Cardiac septum (tissue), 1 donor: ENCODE results near the gene CTSA. TPM values are rescaled to one million over a fixed set of nuclear protein-coding genes. Genes with fewer than 3 reads are reported as not detected.
A peak's percentile ranks its signal among the peaks of the same experiment; 100 is the strongest.

Experiments
- DNase-seq: peaks from one replicate; pipeline ENCODE4 v3.0.0-alpha.2; 2020; ENCODE audit warnings: low spot score
- intact Hi-C: fragments of 100-400 bp; cut with DNase I; formaldehyde crosslinking; loops from one replicate; pipeline ENCODE4 v1.14.0; 2022
- total RNA-seq: library from RNA; stranded (reverse); fragmentation: NEBNext Ultra II Directional; extraction: Animal tissue kit (Norgen Biotek cat#: 25700); gene quantifications from one replicate; pipeline ENCODE4 v1.2.1, GENCODE V29; 2021
- donor health status: DM: no; HTN: no; CAD: no.

Gene CTSA
- total RNA-seq, 1 donor from 2014 or later: 111 TPM

GRCh38 chr20:45933266-45934045, 42.3 kb downstream of the CTSA start:
- DNase-seq: no peak
- intact Hi-C loops: no loop called here

- DNase-seq: no peak
- intact Hi-C loops: no loop called here
These were observed 43.0 kb downstream of the CTSA start for GRCh38 chr20:45934046-45934585.

- intact Hi-C loops: loop anchor here (1.0 to 5.0 kb wide), 2 partner anchors 38 to 44 kb away; partner anchors contain the start of genes CTSA, NEURL2 and ZNF335
- peak; percentile 99 for DNase-seq
These were observed 43.7 kb downstream of the CTSA start, which contains the start of gene PCIF1 for GRCh38 chr20:45934586-45935415. TSS of gene PCIF1 (plus strand) at chr20:45934683. CDS start at chr20:45939000, 4,317 bp downstream.

GRCh38 chr20:45935416-45936046, 44.4 kb downstream of the CTSA start:
- DNase-seq: no peak
- intact Hi-C loops: loop anchor here (1.0 to 5.0 kb wide), 2 partner anchors 37 to 44 kb away; partner anchors contain the start of genes CTSA, NEURL2 and ZNF335

GRCh38 chr20:45937765-45938164, 46.6 kb downstream of the CTSA start:
- intact Hi-C loops: loop anchor here (5.0 kb wide), 1 partner anchor 35 kb away; the partner anchor contains the start of gene ZNF335
- no peak for DNase-seq

- intact Hi-C loops: loop anchor here (5.0 kb wide), 1 partner anchor 33 kb away; the partner anchor contains the start of gene ZNF335
- no peak for DNase-seq
These were observed 47.7 kb downstream of the CTSA start for GRCh38 chr20:45938727-45939438.

- intact Hi-C loops: no loop called here
- no peak for DNase-seq
These were observed 48.9 kb downstream of the CTSA start for GRCh38 chr20:45940053-45940452.

GRCh38 chr20:45940469-45940868, 49.3 kb downstream of the CTSA start:
- no peak for DNase-seq
- intact Hi-C loops: no loop called here

GRCh38 chr20:45943613-45944012, 52.5 kb downstream of the CTSA start:
- no peak for DNase-seq
- intact Hi-C loops: no loop called here

- intact Hi-C loops: no loop called here
- no peak for DNase-seq
These were observed 53.2 kb downstream of the CTSA start for GRCh38 chr20:45944151-45944964.

- no peak for DNase-seq
- intact Hi-C loops: no loop called here
These were observed 54.0 kb downstream of the CTSA start for GRCh38 chr20:45944965-45945677.

- intact Hi-C loops: no loop called here
These were observed 54.6 kb downstream of the CTSA start for GRCh38 chr20:45945678-45946148.

GRCh38 chr20:45946149-45946970, 55.2 kb downstream of the CTSA start:
- intact Hi-C loops: no loop called here
- DNase-seq: no peak

More at GRCh38 chr20:45945678-45946148, 54.6 kb downstream of the CTSA start:
- no peak for DNase-seq

GRCh38 chr20:45947110-45947866, 56.2 kb downstream of the CTSA start:
- intact Hi-C loops: no loop called here
- DNase-seq: no peak

GRCh38 chr20:45948261-45948733, 57.2 kb downstream of the CTSA start:
- DNase-seq: no peak
- intact Hi-C loops: no loop called here
